Right ventricle myocardium superior (tissue), 1 donor: ENCODE results near the gene THOP1. TPM values are rescaled to one million over a fixed set of nuclear protein-coding genes. Genes with fewer than 3 reads are reported as not detected.
A peak's percentile ranks its signal among the peaks of the same experiment; 100 is the strongest.
"Not testable (repeated sequence)": the region's sequence is repeated elsewhere in the genome, so short reads cannot be mapped to it uniquely, and the experiment has no call there.

Experiments used
- ATAC-seq: fragments of 200-7000 bp; cut with Tn5 transposase; one replicate; pipeline ENCODE4 v1.9.1; 2020; ENCODE audit warnings: mild to moderate bottlenecking; ENCODE audit not compliant: poor library complexity
- DNase-seq: peaks from one replicate; pipeline ENCODE4 v3.0.0-alpha.2; 2020
- intact Hi-C: fragments of 100-400 bp; cut with DNase I; formaldehyde crosslinking; loops from one replicate; pipeline ENCODE4 v1.11.2; 2022
- total RNA-seq: library from RNA; stranded (reverse); fragmentation: NEBNext Ultra II Directional; extraction: Animal tissue kit (Norgen Biotek cat#: 25700); gene quantifications from one replicate; pipeline ENCODE4 v1.2.1, GENCODE V29; 2021
- donor health status: DM: no; HTN: yes; CAD: no; lungs with severe emphysema.

The THOP1 gene
- total RNA-seq, 1 donor from 2014 or later, result 52.6 TPM

- ATAC-seq, result no peak
These were observed 7.2 kb upstream of the THOP1 start for GRCh38 chr19:2777952-2778683.

GRCh38 chr19:2779121-2779740, 6.1 kb upstream of the THOP1 start:
- no peak for DNase-seq

More at GRCh38 chr19:2777952-2778683, 7.2 kb upstream of the THOP1 start:
- no peak for DNase-seq
- intact Hi-C loops, result no loop called here

GRCh38 chr19:2780284-2780683, 5.0 kb upstream of the THOP1 start:
- intact Hi-C loops, result no loop called here
- ATAC-seq, result no peak
- DNase-seq, result no peak

More at GRCh38 chr19:2779121-2779740, 6.1 kb upstream of the THOP1 start:
- no peak for ATAC-seq
- intact Hi-C loops, result no loop called here

GRCh38 chr19:2782329-2782935, 2.9 kb upstream of the THOP1 start:
- no peak for DNase-seq
- intact Hi-C loops, result no loop called here
- no peak for ATAC-seq

DNA sequence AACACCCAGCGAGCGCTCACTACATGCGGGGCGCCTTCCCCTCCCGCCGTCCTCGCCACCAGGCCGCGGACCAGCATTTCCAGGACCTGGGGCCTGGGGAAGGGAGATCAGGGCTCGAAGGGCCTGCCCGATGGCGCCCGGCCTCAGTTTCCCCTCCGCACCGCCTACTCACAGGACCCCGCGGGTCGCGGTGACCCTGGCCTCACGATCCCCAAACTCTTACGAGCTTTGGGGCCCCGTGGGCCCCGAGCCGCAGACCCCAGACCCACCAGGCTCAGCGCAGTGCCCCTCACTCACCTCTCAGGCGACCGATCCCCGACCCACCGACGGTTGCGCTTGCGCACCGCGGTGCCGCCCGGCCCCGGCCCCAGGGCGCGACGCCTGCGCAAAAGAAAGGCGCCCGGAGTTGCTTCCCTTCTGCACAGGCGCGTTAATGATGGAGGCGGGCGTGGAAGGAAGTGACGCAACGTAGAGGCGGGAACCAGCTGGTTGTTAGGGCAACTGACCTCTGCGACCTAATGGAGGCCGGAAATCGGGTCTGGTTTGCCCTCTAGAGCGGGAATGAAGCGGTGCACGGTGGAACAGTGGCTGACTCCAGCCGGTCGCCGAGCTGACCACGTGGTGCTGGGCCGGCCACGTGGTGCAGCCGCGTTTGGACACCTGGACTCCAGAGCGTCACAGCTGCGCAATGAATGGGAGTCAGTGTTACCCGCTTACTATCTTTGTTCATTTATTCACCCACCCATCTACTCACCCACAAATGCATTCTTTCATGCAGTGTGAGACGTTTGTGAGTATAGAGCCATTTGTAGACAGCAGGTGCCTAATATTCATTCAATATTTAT, 2.1 kb upstream of the THOP1 start, which contains the start of gene SGTA:
Gene SGTA (minus strand): TSS at position 338 of the 845 bp plus-strand sequence. CDS start 14,205 bp downstream, outside the sequence.
- DNase-seq (peak; percentile 98), ATAC-seq (peak; percentile 86)
- intact Hi-C loops, result no loop called here

GRCh38 chr19:2783781-2784145, 1.5 kb upstream of the THOP1 start:
- intact Hi-C loops, result no loop called here
- ATAC-seq (no peak), DNase-seq (no peak)

DNA sequence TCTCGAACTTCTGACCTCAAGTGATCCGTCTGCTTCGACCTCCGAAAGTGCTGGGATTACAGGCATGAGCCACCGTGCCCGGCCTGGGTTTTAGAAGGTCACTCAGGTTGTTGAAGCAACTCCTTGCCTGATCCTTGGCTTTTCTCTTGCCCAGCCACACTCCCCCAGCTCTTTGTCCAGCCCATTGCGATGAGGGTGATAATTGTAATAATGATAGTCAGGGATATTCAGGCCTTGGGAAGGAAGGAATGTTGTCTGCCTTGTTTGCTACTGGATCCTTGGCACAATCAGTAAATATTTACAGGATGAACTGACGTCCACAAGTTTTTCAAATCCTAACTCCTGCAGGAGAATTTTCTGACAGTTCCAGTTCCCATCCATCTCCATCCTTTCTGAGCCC, 1.8 kb downstream of the THOP1 start:
- intact Hi-C loops, result no loop called here
- ATAC-seq (no peak), DNase-seq (no peak)

GRCh38 chr19:2788237-2788636, 2.9 kb downstream of the THOP1 start:
- ATAC-seq, result no peak
- intact Hi-C loops, result no loop called here
- no peak for DNase-seq

DNA sequence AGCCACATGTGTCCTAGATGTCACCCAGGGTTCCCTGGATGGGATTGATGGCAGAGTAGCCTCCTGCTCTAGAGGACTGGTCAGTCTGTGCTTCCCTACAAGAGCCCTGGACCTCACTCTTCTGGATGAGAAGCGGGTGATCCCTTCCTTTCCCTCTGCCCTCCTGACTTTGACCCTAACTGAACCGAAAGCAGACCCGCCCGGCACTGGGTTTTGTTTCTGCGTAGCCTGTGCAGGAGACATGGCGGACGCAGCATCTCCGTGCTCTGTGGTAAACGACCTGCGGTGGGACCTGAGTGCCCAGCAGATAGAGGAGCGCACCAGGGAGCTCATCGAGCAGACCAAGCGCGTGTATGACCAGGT, 4.9 kb downstream of the THOP1 start:
- intact Hi-C loops, result no loop called here
- ATAC-seq, result no peak
- DNase-seq, result no peak

- ATAC-seq, result no peak
These were observed 5.4 kb downstream of the THOP1 start for GRCh38 chr19:2790557-2791271.

DNA sequence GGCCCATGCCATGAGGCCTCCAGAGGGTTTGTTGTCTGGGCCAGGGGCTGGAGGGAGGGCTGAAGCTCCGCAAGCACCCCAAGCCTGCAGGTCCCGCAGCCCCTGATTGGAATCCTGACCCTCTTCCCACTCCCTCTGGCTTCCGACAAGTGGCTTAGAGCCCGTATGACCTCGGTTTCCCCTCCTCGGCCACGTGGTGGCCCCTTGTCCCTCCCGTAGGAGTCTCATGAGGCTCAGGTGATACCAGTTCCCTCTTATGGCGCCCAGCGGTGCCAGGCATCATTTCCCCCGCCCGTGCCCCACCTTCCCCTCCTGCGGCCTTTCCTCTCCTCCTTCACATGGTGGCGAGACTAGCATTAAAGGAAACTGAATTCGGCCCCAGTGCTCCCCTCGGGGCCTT, 6.1 kb downstream of the THOP1 start:
- intact Hi-C loops, result no loop called here
- DNase-seq (no peak), ATAC-seq (no peak)

More at GRCh38 chr19:2790557-2791271, 5.4 kb downstream of the THOP1 start:
- no peak for DNase-seq
- intact Hi-C loops, result no loop called here

- intact Hi-C loops, result no loop called here
- DNase-seq (no peak), ATAC-seq (peak; percentile 40)
These were observed 6.6 kb downstream of the THOP1 start for GRCh38 chr19:2791876-2792275.

DNA sequence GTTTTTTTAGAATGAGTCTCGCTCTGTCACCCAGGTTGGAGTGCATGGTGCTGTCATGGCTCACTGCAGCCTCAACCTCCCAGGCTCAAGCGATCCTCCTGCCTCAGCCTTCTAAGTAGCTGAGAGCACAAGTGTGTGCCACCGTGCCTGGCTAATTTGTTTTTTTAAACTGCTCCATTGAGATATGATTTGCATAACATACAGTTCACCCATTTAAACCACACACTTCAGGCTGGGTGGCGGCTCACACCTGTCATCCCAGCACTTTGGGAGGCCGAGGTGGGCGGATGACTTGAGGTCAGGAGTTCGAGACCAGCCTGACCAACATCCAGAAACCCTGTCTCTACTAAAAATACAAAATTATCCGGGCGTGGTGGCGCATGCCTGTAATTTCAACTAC, 7.4 kb downstream of the THOP1 start:
- ATAC-seq, intact Hi-C loops, DNase-seq: not testable (repeated sequence)

DNA sequence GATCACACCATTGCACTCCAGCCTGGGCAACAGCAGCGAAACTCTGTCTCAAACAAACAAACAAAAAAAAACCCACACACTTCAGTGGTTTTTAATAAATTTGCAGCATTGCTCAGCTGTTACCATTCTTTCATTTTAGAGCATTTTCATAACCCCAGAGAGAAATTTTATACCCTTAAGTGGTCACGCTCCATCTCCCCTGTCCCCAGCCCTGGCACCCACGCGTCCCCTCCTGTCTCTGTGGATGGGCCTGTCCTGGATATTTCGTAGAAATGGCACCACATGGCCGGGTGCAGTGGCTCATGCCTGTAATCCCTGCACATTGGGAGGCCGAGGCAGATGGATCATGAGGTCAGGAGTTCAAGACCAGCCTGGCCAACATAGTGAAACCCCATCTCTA, 7.8 kb downstream of the THOP1 start:
- intact Hi-C loops, result no loop called here
- no peak for DNase-seq
- ATAC-seq, result no peak

DNA sequence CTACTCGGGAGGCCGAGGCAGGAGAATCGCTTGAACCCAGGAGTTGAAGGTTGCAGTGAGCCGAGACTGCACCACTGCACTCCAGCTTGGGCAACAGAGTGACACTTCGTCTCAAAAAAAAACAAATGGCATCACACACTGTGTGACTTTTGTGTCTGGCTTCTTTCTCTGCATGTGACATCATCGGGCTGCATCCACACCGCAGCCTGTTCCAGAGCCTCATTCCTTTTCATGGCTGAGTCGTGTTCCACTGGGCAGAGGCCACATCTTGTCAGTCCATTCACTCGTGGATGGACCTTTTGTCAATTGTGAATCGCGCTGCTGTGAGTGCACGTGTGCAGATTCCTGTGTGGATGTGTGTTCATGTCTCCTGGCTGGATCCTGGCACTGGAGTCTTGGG, 8.3 kb downstream of the THOP1 start:
- ATAC-seq, result no peak
- intact Hi-C loops, result no loop called here

DNA sequence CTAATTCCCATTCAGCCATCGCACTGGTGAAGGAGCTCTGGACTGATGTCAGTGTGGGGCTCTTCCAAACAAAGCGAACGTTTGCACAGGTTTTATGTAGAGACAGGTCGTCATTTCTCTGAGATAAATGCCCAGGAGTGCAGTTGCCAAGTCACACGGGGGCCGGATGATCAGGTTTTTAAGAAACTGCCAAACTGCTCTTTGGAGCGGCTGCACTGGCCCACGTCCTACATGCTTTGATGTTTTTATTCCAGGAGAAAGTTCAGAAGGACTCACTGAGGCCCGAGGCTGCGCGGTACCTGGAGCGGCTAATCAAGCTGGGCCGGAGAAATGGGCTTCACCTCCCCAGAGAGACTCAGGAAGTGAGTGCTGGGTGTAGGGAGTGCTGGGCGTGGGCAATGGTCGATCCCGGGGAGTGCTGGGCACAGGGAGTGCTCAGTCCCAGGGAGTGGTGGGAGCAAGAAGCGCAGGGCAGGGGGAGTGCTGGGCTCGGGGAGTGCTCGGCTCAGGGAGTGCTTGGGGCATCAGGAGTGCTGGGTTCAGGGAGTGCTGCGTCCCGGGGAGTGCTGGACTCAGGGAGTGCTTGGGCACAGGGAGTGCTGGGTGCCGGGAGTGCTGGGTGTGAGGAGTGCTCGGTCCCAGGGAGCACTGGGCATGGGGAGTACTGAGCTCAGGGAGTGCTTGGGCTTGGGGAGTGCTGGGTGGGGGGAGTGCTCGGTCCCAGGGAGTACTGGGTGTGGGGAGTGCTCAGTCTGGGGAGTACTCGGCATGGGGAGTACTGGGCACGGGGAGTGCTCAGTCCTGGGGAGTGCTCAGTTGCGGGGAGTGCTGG, 10.7 kb downstream of the THOP1 start:
- ATAC-seq (no peak), DNase-seq (no peak)
- intact Hi-C loops, result no loop called here

More for the DNA sequence above, 8.3 kb downstream of the THOP1 start:
- no peak for DNase-seq

DNA sequence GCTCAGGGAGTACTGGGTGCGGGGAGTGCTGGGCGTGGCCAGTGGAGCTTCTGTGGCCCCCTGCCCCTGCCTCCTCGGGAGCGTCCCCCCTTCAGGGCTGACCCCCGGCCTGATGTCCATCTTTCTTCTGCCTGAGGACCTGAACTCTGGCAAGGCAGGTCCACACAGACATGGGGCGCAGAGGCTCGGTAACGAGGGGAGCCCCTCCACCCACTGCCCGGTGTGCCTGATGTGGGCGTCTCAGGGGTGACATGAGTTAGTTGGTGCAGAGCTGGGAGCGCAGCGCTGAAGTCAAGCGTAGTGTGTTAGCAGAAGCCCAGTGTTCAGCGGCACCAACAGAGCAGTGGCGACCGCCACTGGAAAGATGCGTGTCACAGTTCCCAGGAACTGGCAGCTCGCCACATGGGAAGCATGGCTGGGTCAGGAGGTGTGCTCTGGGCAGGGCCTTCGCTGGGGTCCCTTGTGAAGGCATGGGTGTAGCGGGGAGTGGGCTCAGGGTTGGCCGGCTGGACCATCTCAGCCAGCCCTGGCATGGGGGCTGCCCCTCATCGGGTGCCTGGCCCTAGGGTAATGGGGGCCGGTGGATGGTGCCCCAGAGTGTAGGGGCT, 11.5 kb downstream of the THOP1 start:
- peak; percentile 65 for DNase-seq
- intact Hi-C loops, result no loop called here
- peak; percentile 56 for ATAC-seq
